GM12878 (cell line): ENCODE measurements around the gene MAN2A2. TPM values are rescaled to one million over a fixed set of nuclear protein-coding genes. Genes with fewer than 3 reads are reported as not detected.

Experiments
- ATAC-seq: fragments of 200-7000 bp; cut with Tn5 transposase; 3 replicates; pipeline ENCODE4 v1.9.1; 2020; ENCODE audit warnings: mild to moderate bottlenecking, moderate library complexity
- BruUV-seq: library from RNA; stranded (reverse); fragments of 400-500 nt; replicated peaks from 2 replicates; lab custom pipeline; 2021; lab: Mats Ljungman, UMichigan
- CTCF ChIA-PET: fragments of 300-600 bp; sonication (Branson Sonifier 250); formaldehyde crosslinking; extraction: SDS; loops from one replicate; lab custom pipeline; 2021; ENCODE audit warnings: inconsistent platforms; lab: Yijun Ruan, JAX
- POLR2A ChIA-PET: fragments of 350-600 bp; formaldehyde crosslinking; extraction: SDS; loops from one replicate; lab custom pipeline; 2021; ENCODE audit warnings: inconsistent platforms; lab: Charles Lee
- RAD21 ChIA-PET: fragments of 300-600 bp; sonication (Branson Sonifier 250); formaldehyde crosslinking; loops from one replicate; lab custom pipeline; 2023; ENCODE audit warnings: antibody characterized with exemption; ENCODE audit not compliant: unreplicated experiment; lab: Charles Lee
- SMC1A ChIA-PET: fragments of 300-600 bp; sonication (Branson Sonifier 250); formaldehyde crosslinking; loops from one replicate; lab custom pipeline; 2023; ENCODE audit not compliant: unreplicated experiment, uncharacterized antibody; lab: Charles Lee
- DNase-seq: peaks from one replicate; pipeline ENCODE4 v3.0.0-alpha.2; 2011; ENCODE audit warnings: low read depth, low spot score
- FAIRE-seq: peaks from 3 replicates; lab custom pipeline; 2011; peaks lifted over from hg19 to GRCh38; lab: Jason Lieb, UNC
- H2AFZ ChIP-seq: 2 replicates; pipeline ENCODE4 v1.6.0; 2011; ENCODE audit warnings: low read depth, low read length, control low read depth; ENCODE audit not compliant: control insufficient read depth
- H3K27ac ChIP-seq: 2 replicates; pipeline ENCODE4 v1.5.1; 2011; ENCODE audit warnings: control low read depth; ENCODE audit not compliant: control insufficient read depth, insufficient read depth
- H3K27me3 ChIP-seq, 2 experiments: replicated peaks in 1 of 2; 2 replicates each; pipeline versions ENCODE4 v1.6.0 to v1.6.1; 2011; ENCODE audit warnings: low read length in 1 of 2; ENCODE audit not compliant: control insufficient read depth in 2 of 2, insufficient read depth in 2 of 2
- H3K36me3 ChIP-seq, 2 experiments: 2 replicates each; pipeline ENCODE4 v1.5.1; 2011; ENCODE audit warnings: low read length in 1 of 2; ENCODE audit not compliant: control insufficient read depth in 2 of 2, insufficient read depth in 2 of 2
- H3K4me1 ChIP-seq: 2 replicates; pipeline ENCODE4 v1.6.1; 2011; ENCODE audit warnings: mild to moderate bottlenecking, low read length, moderate library complexity, mixed read lengths; ENCODE audit not compliant: control insufficient read depth, insufficient read depth
- H3K4me2 ChIP-seq: 2 replicates; pipeline ENCODE4 v1.6.0; 2011; ENCODE audit warnings: control low read depth; ENCODE audit not compliant: control insufficient read depth, insufficient read depth
- H3K4me3 ChIP-seq: fragments of 200-600 bp; sonication (generic); 2 replicates; pipeline ENCODE4 v1.5.1; 2016
- H3K79me2 ChIP-seq: 2 replicates; pipeline ENCODE4 v1.6.0; 2011; ENCODE audit warnings: low read length; ENCODE audit not compliant: control insufficient read depth, insufficient read depth
- H3K9ac ChIP-seq: 2 replicates; pipeline ENCODE4 v1.8.0; 2011; ENCODE audit warnings: low read length, control low read depth, mixed read lengths; ENCODE audit not compliant: control insufficient read depth, insufficient read depth
- H3K9me3 ChIP-seq: replicated peaks from 3 replicates; pipeline ENCODE4 v1.5.1; 2011; ENCODE audit warnings: mild to moderate bottlenecking, low read length; ENCODE audit not compliant: control insufficient read depth, insufficient read depth
- H4K20me1 ChIP-seq: 2 replicates; pipeline ENCODE4 v1.6.0; 2011; ENCODE audit not compliant: control insufficient read depth, insufficient read depth
- BCL11A ChIP-seq: IDR thresholded peaks from 2 replicates; pipeline ENCODE4 v1.6.1; 2011; ENCODE audit warnings: low read depth, low read length
- ESRRA ChIP-seq: IDR thresholded peaks from 2 replicates; pipeline ENCODE4 v1.6.1; 2012; ENCODE audit warnings: mild to moderate bottlenecking, low read length, improper control_type of control experiment
- FOXK2 ChIP-seq: fragments of 450-650 bp; IDR thresholded peaks from 2 replicates; pipeline ENCODE4 v1.6.1; 2017; ENCODE audit warnings: mild to moderate bottlenecking, moderate library complexity
- HDAC2 ChIP-seq: fragments of 200-600 bp; sonication (generic); IDR thresholded peaks from 2 replicates; pipeline ENCODE4 v1.6.1; 2017
- HDAC6 ChIP-seq: fragments of 200-600 bp; sonication (generic); IDR thresholded peaks from one replicate; pipeline ENCODE4 v1.8.0; 2017; ENCODE audit warnings: antibody characterized with exemption; ENCODE audit not compliant: unreplicated experiment
- MTA3 ChIP-seq: IDR thresholded peaks from 2 replicates; pipeline ENCODE4 v1.6.1; 2012; ENCODE audit warnings: low read length, inconsistent platforms, borderline replicate concordance
- NKRF ChIP-seq: fragments of 450-650 bp; conservative IDR thresholded peaks from 2 replicates; pipeline ENCODE4 v1.6.1; 2017; ENCODE audit warnings: mild to moderate bottlenecking, moderate library complexity
- PBX3 ChIP-seq: IDR thresholded peaks from 2 replicates; pipeline ENCODE4 v1.6.1; 2011; ENCODE audit warnings: mild to moderate bottlenecking, low read depth, low read length, moderate library complexity; ENCODE audit not compliant: insufficient replicate concordance
- REST ChIP-seq: IDR thresholded peaks from 2 replicates; pipeline ENCODE4 v1.6.1; 2012; ENCODE audit warnings: mild to moderate bottlenecking, low read depth, low read length
- SP1 ChIP-seq: IDR thresholded peaks from one replicate; pipeline ENCODE4 v1.6.1; 2011; ENCODE audit warnings: low read depth, low read length
- SREBF2 ChIP-seq: IDR thresholded peaks from 2 replicates; pipeline ENCODE4 v1.6.1; 2012; ENCODE audit warnings: mild to moderate bottlenecking, low read length
- YBX1 ChIP-seq: fragments of 450-650 bp; IDR thresholded peaks from 2 replicates; pipeline ENCODE4 v1.6.1; 2016; ENCODE audit warnings: antibody characterized with exemption
- ZNF274 ChIP-seq: IDR thresholded peaks from one replicate; pipeline ENCODE4 v1.8.0; 2011; ENCODE audit not compliant: insufficient read length, insufficient read depth
- ZNF592 ChIP-seq: fragments of 450-650 bp; IDR thresholded peaks from 2 replicates; pipeline ENCODE4 v1.6.1; 2017; ENCODE audit warnings: mild to moderate bottlenecking, moderate library complexity
- ZNF622 ChIP-seq: fragments of 450-650 bp; IDR thresholded peaks from 2 replicates; pipeline ENCODE4 v1.6.1; 2017; ENCODE audit warnings: mild to moderate bottlenecking, inconsistent platforms
- WGBS: methylation state at CpG from one replicate; pipeline ENCODE4 v1.1.6; 2016; ENCODE audit warnings: low lambda C conversion rate; ENCODE audit not compliant: insufficient replicate concordance, insufficient coverage; ENCODE audit errors: missing lambda C conversion rate; 5-methylcytosine and 5-hydroxymethylcytosine counted together
- in situ Hi-C: fragments of 300-500 bp; cut with MboI; formaldehyde crosslinking; loops from 9 replicates; pipeline ENCODE4 v1.14.3; 2018; ENCODE audit warnings: mixed read lengths
- intact Hi-C: fragments of 100-400 bp; cut with micrococcal nuclease; formaldehyde crosslinking; loops from one replicate; pipeline ENCODE4 v1.14.2; 2022; ENCODE audit not compliant: unreplicated experiment
- polyA plus RNA-seq, 11 experiments: library from polyadenylated mRNA; depleted of rRNA in 4 of 11; unstranded in 6 of 11; stranded (reverse) in 5 of 11; fragments of >200 nt; fragmentation: Nextera tagmentation in 4 of 11; fragmentation: Illumina TruSeq in 1 of 11; extraction: Ambion mirVana in 4 of 11; extraction: Trizol in 1 of 11; gene quantifications; 1 replicate in 1 of 11; 2 replicates in 10 of 11; pipeline versions ENCODE4 v1.2.1 to v1.2.3, GENCODE V29; 2011 to 2016; ENCODE audit warnings: inconsistent platforms in 2 of 11, missing spikeins in 2 of 11, low read depth in 1 of 11
- total RNA-seq, 4 experiments: library from RNA; depleted of rRNA in 3 of 4; stranded (reverse); fragments of >200 nt in 3 of 4; fragmentation: Illumina TruSeq in 1 of 4; extraction: Trizol in 1 of 4; gene quantifications; 2 replicates each; pipeline versions ENCODE4 v1.2.1 to v1.2.3, GENCODE V29; 2013 to 2021

The MAN2A2 gene
- total and polyA plus RNA-seq, 10 of the 15 experiments (the other 5 are each of a cell fraction or from before 2014, with no cell fraction given): 4.2 to 79.4 (median 23.2) TPM

GRCh38 chr15:90913398-90913944, 10.4 kb downstream of the MAN2A2 start:
- ChIA-PET RAD21 (no interaction called here), POLR2A (interaction anchor here (0.8 kb wide), 1 partner anchor 84 kb away, joined by 3 read pairs; no protein-coding TSS in a partner anchor), CTCF (interaction anchor here (0.7 to 1.9 kb wide), 2 partner anchors 10 to 17 kb away, joined by 4 to 6 read pairs; partner anchors contain the start of gene MAN2A2), SMC1A (no interaction called here)
- no peaks in the 10 kb centered on the region for H3K27me3 ChIP-seq
- H3K36me3 ChIP-seq: peaks cover 15 to 55% of the 10 kb centered on the region in 2 experiments
- intact Hi-C loops: no loop called here
- ATAC-seq (no peak), FAIRE-seq (no peak), DNase-seq (no peak)
- WGBS: 91% methylated on average over 12 of the region's 12 CpGs
- H3K4me1 ChIP-seq: no peaks in the 10 kb centered on the region
- H3K27ac ChIP-seq: no peak overlapping the region
- no peaks in the 10 kb centered on the region for H4K20me1 ChIP-seq
- H3K4me3 ChIP-seq: no peak overlapping the region
- in situ Hi-C loops: no loop called here
- H2AFZ ChIP-seq: no peak overlapping the region
- H3K9ac ChIP-seq: no peak overlapping the region
- H3K4me2 ChIP-seq: no peak overlapping the region
- no peaks in the 10 kb centered on the region for H3K79me2 ChIP-seq
- no TSS peak for BruUV-seq
- no peaks in the 10 kb centered on the region for H3K9me3 ChIP-seq
- TF ChIP-seq REST: no peak
- TF ChIP-seq PBX3: no peak
- TF ChIP-seq ZNF274: no peak
- no peak for TF ChIP-seq NKRF
- no peak for TF ChIP-seq ZNF592
- no peak for TF ChIP-seq YBX1
- no peak for TF ChIP-seq FOXK2
- TF ChIP-seq MTA3: no peak
- TF ChIP-seq ESRRA: no peak
- TF ChIP-seq HDAC2: no peak
- TF ChIP-seq SP1: no peak
- TF ChIP-seq ZNF622: no peak
- TF ChIP-seq BCL11A: no peak
- no peak for TF ChIP-seq HDAC6
- TF ChIP-seq SREBF2: no peak
